Vagina (tissue), 2 donors: ENCODE measurements around the gene ZNF827.

ENCODE experiments used
- POLR2A ChIP-seq, 2 donors: fragments of 450-650 bp; IDR thresholded peaks; one replicate each; pipeline ENCODE4 v1.6.1; 2017; ENCODE audit warnings: antibody characterized with exemption in 2 of 2, mild to moderate bottlenecking in 2 of 2, moderate library complexity in 2 of 2
- POLR2AphosphoS5 ChIP-seq, 2 donors: sonication (generic); formaldehyde crosslinking; IDR thresholded peaks; one replicate each; pipeline ENCODE4 v1.9.0; 2017; ENCODE audit warnings: antibody characterized with exemption in 2 of 2, mild to moderate bottlenecking in 2 of 2, low read depth in 1 of 2; ENCODE audit not compliant: insufficient read depth in 1 of 2

DNA sequence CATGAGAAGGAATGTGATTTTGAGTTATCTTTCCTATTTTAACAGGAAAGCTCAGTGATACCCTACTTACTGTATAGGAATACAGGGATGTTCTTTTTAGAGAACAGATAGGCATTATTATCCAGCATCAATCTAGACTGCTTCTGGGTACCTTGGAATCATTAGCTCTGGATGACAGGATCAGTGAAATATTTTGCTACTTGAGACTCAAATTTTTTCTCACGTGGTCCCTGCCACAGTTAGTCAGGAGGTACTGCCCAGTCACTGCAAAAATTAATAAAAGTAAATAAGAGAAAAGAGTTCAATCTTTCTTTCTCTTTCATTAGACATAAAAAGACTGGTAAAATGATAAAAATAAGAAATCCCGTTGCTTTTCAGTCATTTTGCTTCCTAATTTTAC lies 5.5 kb downstream of the ZNF827 start:
- TF ChIP-seq POLR2AphosphoS5 (IDR thresholded peaks at IDR 0.05; ENCODE audit: insufficient read depth in 1 of 2, low read depth in 1 of 2) (no peak), POLR2A (IDR thresholded peaks at IDR 0.05) (no peak)
